PC-9 (cell line): Measurements from ENCODE around the gene EPHB3. TPM values are rescaled to one million over a fixed set of nuclear protein-coding genes. Genes with fewer than 3 reads are reported as not detected.

Source experiments
- BruUV-seq: library from RNA; stranded (reverse); fragments of 400-500 nt; replicated peaks from 2 replicates; lab custom pipeline; 2021; lab: Mats Ljungman, UMichigan
- CTCF ChIA-PET: fragments of 300-600 bp; sonication (Branson Sonifier 250); formaldehyde crosslinking; loops from one replicate; lab custom pipeline; 2022; ENCODE audit warnings: antibody characterized with exemption; lab: Charles Lee
- POLR2A ChIA-PET: fragments of 300-600 bp; sonication (Branson Sonifier 250); formaldehyde crosslinking; loops from one replicate; lab custom pipeline; 2022; ENCODE audit warnings: antibody characterized with exemption; ENCODE audit not compliant: unreplicated experiment; lab: Charles Lee
- DNase-seq, 2 experiments: peaks; one replicate each; pipeline versions ENCODE4 v3.0.0 to v3.0.0-alpha.2; 2015 to 2022; ENCODE audit warnings: mixed read lengths in 1 of 2
- H2AFZ ChIP-seq: fragments of 200-600 bp; sonication (generic); 2 replicates; pipeline ENCODE4 v1.8.1; 2017; ENCODE audit warnings: antibody characterized with exemption
- H3F3A ChIP-seq: fragments of 200-600 bp; sonication (generic); 2 replicates; pipeline ENCODE4 v1.8.1; 2017; ENCODE audit warnings: antibody characterized with exemption, mild to moderate bottlenecking, low read depth; ENCODE audit not compliant: insufficient read depth
- H3K27ac ChIP-seq: fragments of 200-600 bp; sonication (generic); 2 replicates; pipeline ENCODE4 v1.6.1; 2016; ENCODE audit warnings: mixed run types
- H3K27me3 ChIP-seq: fragments of 200-600 bp; sonication (generic); 2 replicates; pipeline ENCODE4 v1.6.1; 2016; ENCODE audit warnings: low read depth, mixed run types; ENCODE audit not compliant: insufficient read depth
- H3K36me3 ChIP-seq: fragments of 200-600 bp; sonication (generic); 2 replicates; pipeline ENCODE4 v1.6.1; 2016; ENCODE audit warnings: low read depth, mixed run types
- H3K4me1 ChIP-seq: fragments of 200-600 bp; sonication (generic); replicated peaks from 2 replicates; pipeline ENCODE4 v1.6.1; 2016; ENCODE audit warnings: mixed run types; ENCODE audit not compliant: insufficient read depth
- H3K4me2 ChIP-seq: fragments of 200-600 bp; sonication (generic); 2 replicates; pipeline ENCODE4 v1.6.1; 2017; ENCODE audit warnings: mixed run types
- H3K4me3 ChIP-seq: fragments of 200-600 bp; sonication (generic); 2 replicates; pipeline ENCODE4 v1.6.1; 2016; ENCODE audit warnings: mixed run types
- H3K79me2 ChIP-seq: fragments of 200-600 bp; sonication (generic); 2 replicates; pipeline ENCODE4 v1.6.1; 2017; ENCODE audit warnings: low read depth, mixed run types
- H3K9me2 ChIP-seq: fragments of 200-600 bp; sonication (generic); 2 replicates; pipeline ENCODE4 v1.8.1; 2017; ENCODE audit warnings: mild to moderate bottlenecking; ENCODE audit not compliant: insufficient read depth
- H3K9me3 ChIP-seq: fragments of 200-600 bp; sonication (generic); 2 replicates; pipeline ENCODE4 v1.8.1; 2016; ENCODE audit warnings: low read depth; ENCODE audit not compliant: insufficient read depth
- H4K20me1 ChIP-seq: fragments of 200-600 bp; sonication (generic); 2 replicates; pipeline ENCODE4 v1.8.1; 2017; ENCODE audit not compliant: insufficient read depth
- CTCF ChIP-seq: fragments of 200-600 bp; sonication (generic); conservative IDR thresholded peaks from 2 replicates; pipeline ENCODE4 v1.6.1; 2017; ENCODE audit warnings: mixed run types, antibody characterized with exemption, mild to moderate bottlenecking, moderate library complexity
- EZH2 ChIP-seq: fragments of 200-600 bp; sonication (generic); IDR thresholded peaks from 2 replicates; pipeline ENCODE4 v1.8.0; 2017; ENCODE audit warnings: antibody characterized with exemption, low read depth
- intact Hi-C: fragments of 100-400 bp; cut with micrococcal nuclease; formaldehyde crosslinking; loops from one replicate; pipeline ENCODE4 v1.10.0; 2022; ENCODE audit not compliant: unreplicated experiment
- total RNA-seq: library from RNA; stranded (reverse); gene quantifications from 2 replicates; pipeline ENCODE4 v1.2.3, GENCODE V29; 2021

EPHB3 gene
- total RNA-seq, 1 experiment from 2014 or later = 15.7 TPM

- TF ChIP-seq EZH2 (no peak), CTCF (no peak)
- intact Hi-C loops = loop anchor here (2.0 to 10.0 kb wide), 2 partner anchors 247 to 401 kb away; partner anchors contain the start of gene PSMD2
- Histone ChIP-seq H3K4me1 (no peaks in the 10 kb centered on the region), H4K20me1 (no peaks in the 10 kb centered on the region), H3K4me2 (no peak overlapping the region), H2AFZ (no peak overlapping the region), H3K4me3 (no peak overlapping the region), H3K79me2 (no peaks in the 10 kb centered on the region), H3K9me2 (no peaks in the 10 kb centered on the region), H3K9me3 (no peaks in the 10 kb centered on the region), H3K36me3 (no peaks in the 10 kb centered on the region), H3F3A (no peaks in the 10 kb centered on the region; the same call in 1 of the 2 replicates), H3K27me3 (peaks cover 50% of the 10 kb centered on the region; the same call in 1 of the 2 replicates), H3K27ac (no peak overlapping the region)
- DNase-seq = no peak
- no TSS peak for BruUV-seq
- POLR2A ChIA-PET = interaction anchor here (0.5 kb wide), 1 partner anchor 210 kb away, joined by 4 read pairs; no protein-coding TSS in a partner anchor
- CTCF ChIA-PET = interaction anchor here (0.7 to 2.0 kb wide), 6 partner anchors 15 to 232 kb away, joined by 3 to 7 read pairs (median 4); no protein-coding TSS in a partner anchor
Observed at GRCh38 chr3:184545769-184546168, 15.8 kb upstream of the EPHB3 start.

- H3K79me2 ChIP-seq = no peaks in the 10 kb centered on the region
- POLR2A ChIA-PET = interaction anchor here (0.5 kb wide), 1 partner anchor 210 kb away, joined by 4 read pairs; no protein-coding TSS in a partner anchor
Observed at GRCh38 chr3:184546252-184546651, 15.3 kb upstream of the EPHB3 start.

More at GRCh38 chr3:184546252-184546651, 15.3 kb upstream of the EPHB3 start:
- TF ChIP-seq EZH2 = no peak
- no peak for TF ChIP-seq CTCF
- no peak overlapping the region for H3K27ac ChIP-seq
- BruUV-seq = no TSS peak
- H4K20me1 ChIP-seq = no peaks in the 10 kb centered on the region
- no peaks in the 10 kb centered on the region for H3K9me3 ChIP-seq
- no peak for DNase-seq
- intact Hi-C loops = loop anchor here (10.0 kb wide), 1 partner anchor 401 kb away; no protein-coding TSS in a partner anchor
- H2AFZ ChIP-seq = no peak overlapping the region
- no peaks in the 10 kb centered on the region; the same call in 1 of the 2 replicates for H3F3A ChIP-seq
- no peak overlapping the region for H3K4me2 ChIP-seq
- no peaks in the 10 kb centered on the region for H3K9me2 ChIP-seq
- peaks cover 51% of the 10 kb centered on the region; the same call in 1 of the 2 replicates for H3K27me3 ChIP-seq
- H3K36me3 ChIP-seq = no peaks in the 10 kb centered on the region
- H3K4me3 ChIP-seq = no peak overlapping the region
- CTCF ChIA-PET = interaction anchor here (0.6 to 2.0 kb wide), 8 partner anchors 15 to 900 kb away, joined by 3 to 10 read pairs (median 4); no protein-coding TSS in a partner anchor
- H3K4me1 ChIP-seq = no peaks in the 10 kb centered on the region
